Measurements from ENCODE around the gene AKAP1. TPM values are rescaled to one million over a fixed set of nuclear protein-coding genes. Genes with fewer than 3 reads are reported as not detected.

Gene AKAP1
- total RNA-seq, 6 donors from 2014 or later = 51.2 to 147 (median 79.4) TPM

DNA sequence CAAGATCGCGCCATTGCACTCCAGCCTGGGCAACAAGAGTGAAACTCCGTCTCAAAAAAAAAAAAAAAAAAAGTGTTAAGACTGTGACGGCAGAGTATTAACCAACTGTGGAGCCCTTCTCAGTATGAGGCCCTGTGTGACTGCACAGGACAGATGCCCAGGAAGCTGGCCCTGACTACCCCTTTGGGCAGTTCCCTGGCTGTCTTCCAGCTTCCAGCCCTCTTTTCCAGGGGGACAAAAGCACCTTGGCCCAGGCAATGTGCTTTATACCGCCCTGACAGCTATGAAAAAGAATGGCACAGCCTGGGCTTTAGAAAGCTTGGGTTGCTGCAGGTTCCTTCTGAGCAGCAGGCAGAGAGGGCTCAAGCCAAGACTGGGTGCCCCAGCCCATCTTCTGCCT is 61.2 kb downstream of the AKAP1 start:
- TF ChIP-seq EP300 (IDR thresholded peaks at IDR 0.05) = no peak
- TF ChIP-seq, protein P1, sequence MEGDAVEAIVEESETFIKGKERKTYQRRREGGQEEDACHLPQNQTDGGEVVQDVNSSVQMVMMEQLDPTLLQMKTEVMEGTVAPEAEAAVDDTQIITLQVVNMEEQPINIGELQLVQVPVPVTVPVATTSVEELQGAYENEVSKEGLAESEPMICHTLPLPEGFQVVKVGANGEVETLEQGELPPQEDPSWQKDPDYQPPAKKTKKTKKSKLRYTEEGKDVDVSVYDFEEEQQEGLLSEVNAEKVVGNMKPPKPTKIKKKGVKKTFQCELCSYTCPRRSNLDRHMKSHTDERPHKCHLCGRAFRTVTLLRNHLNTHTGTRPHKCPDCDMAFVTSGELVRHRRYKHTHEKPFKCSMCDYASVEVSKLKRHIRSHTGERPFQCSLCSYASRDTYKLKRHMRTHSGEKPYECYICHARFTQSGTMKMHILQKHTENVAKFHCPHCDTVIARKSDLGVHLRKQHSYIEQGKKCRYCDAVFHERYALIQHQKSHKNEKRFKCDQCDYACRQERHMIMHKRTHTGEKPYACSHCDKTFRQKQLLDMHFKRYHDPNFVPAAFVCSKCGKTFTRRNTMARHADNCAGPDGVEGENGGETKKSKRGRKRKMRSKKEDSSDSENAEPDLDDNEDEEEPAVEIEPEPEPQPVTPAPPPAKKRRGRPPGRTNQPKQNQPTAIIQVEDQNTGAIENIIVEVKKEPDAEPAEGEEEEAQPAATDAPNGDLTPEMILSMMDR (IDR thresholded peaks at IDR 0.05) = no peak
- no peak for TF ChIP-seq POLR2A (IDR thresholded peaks at IDR 0.05)
- TF ChIP-seq POLR2AphosphoS5 (IDR thresholded peaks at IDR 0.05) = no peak
- WGBS, 2 donors = 87 to 89% methylated on average over 4 to 5 of the region's 5 CpGs
- no peak for ATAC-seq (ENCODE audit: low FRiP score in 2 of 2)

DNA sequence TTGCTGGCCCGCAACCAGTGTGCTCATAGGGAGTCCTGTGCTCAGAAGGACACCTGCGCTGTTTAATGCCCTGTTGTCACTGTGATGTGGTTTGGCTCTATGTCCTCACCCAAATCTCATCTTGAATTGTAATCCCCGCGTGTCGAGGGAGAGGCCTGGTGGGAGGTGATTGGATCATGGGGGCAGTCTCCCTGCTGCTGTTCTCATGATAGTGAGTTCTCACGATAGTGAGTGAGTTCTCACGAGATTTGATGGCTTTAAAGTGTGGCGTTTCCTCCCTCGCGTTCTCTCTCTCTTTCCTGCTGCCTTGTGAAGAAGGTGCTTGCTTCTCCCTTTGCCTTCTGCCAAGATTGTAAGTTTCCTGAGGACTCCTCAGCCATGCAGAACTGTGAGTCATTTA is 66.8 kb downstream of the AKAP1 start:
- Histone ChIP-seq H3K9me3 (no peaks in the 10 kb centered on the region), H3K4me3 (no peak overlapping the region), H3K27ac (no peak overlapping the region), H3K4me1 (no peaks in the 10 kb centered on the region), H3K36me3 (no peaks in the 10 kb centered on the region), H3K27me3 (no peaks in the 10 kb centered on the region)
- 82 to 87% methylated on average over 10 of the region's 10 CpGs for WGBS, 2 donors
- ATAC-seq (ENCODE audit: low FRiP score in 2 of 2) (no peak), DNase-seq (peak in 1 of 2 donors; percentile 9)
- no peak for TF ChIP-seq POLR2A (IDR thresholded peaks at IDR 0.05)
- no peak for TF ChIP-seq POLR2AphosphoS5 (IDR thresholded peaks at IDR 0.05)
- TF ChIP-seq, protein P1 (IDR thresholded peaks at IDR 0.05) = no peak
- TF ChIP-seq EP300 (IDR thresholded peaks at IDR 0.05) = no peak

More for the DNA sequence above, 61.2 kb downstream of the AKAP1 start:
- Histone ChIP-seq H3K9me3 (no peaks in the 10 kb centered on the region), H3K4me1 (no peaks in the 10 kb centered on the region), H3K27me3 (no peaks in the 10 kb centered on the region), H3K36me3 (no peaks in the 10 kb centered on the region), H3K4me3 (no peak overlapping the region), H3K27ac (no peak overlapping the region)
- DNase-seq = no peak

DNA sequence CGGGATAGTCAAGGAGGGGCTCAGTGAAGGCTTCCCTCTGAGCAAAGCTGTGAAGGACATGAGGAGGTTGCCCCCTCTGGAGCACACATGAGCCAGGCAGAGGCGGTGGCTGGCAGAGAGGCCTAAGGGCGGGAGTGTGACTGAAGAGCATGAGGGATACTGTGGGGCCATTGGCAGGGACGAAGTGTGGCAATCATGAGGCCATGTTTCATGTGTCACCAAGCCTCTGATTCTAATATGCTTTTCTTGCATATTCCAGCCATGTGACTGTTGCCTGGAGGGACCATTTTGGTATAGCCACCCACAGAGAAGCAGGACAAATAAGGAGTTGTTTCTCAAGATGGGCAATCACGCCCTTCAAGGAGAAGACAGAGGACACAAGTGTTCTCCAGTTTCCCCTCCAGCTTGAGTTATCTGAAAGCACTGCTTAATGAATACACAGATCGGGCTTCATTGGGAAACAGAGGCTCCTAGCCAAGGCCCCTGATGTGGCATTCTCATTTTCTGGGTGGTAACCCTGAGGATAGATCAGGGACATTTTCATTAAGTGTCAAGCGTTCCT is 68.0 kb downstream of the AKAP1 start:
- no peaks in the 10 kb centered on the region for H3K27me3 ChIP-seq
- H3K27ac ChIP-seq = no peak overlapping the region
- H3K9me3 ChIP-seq = no peaks in the 10 kb centered on the region
- H3K4me1 ChIP-seq = no peaks in the 10 kb centered on the region
- TF ChIP-seq, protein P1 (IDR thresholded peaks at IDR 0.05) = no peak
- H3K4me3 ChIP-seq = no peak overlapping the region
- no peak for DNase-seq
- ATAC-seq (ENCODE audit: low FRiP score in 2 of 2) = no peak
- no peaks in the 10 kb centered on the region for H3K36me3 ChIP-seq
- WGBS, 2 donors = 84 to 87% methylated on average over 7 of the region's 7 CpGs

DNA sequence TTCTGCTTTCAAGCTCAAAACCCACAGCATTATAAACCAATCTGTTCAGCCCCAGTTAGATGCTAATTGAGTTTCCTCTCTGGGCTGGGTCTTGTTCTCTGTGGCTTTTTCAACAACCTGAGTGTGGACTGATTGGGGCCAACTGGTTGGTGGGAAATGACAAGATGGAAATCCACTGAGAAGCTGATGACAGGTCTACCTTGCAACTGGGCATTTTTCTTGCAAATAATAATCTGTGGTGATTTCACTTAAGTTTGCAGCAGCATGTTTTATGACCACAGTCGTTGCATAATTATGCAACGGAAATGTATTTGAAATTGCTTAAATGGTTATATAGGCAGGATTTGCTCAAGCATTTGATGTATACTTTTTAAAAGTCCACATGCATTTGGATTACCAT is 69.9 kb downstream of the AKAP1 start:
- no peak for TF ChIP-seq POLR2A (IDR thresholded peaks at IDR 0.05)
- TF ChIP-seq, protein P1 (IDR thresholded peaks at IDR 0.05) = no peak
- no peak for TF ChIP-seq POLR2AphosphoS5 (IDR thresholded peaks at IDR 0.05)
- TF ChIP-seq EP300 (IDR thresholded peaks at IDR 0.05) = no peak
- ATAC-seq (ENCODE audit: low FRiP score in 2 of 2) = no peak
- H3K4me1 ChIP-seq = no peaks in the 10 kb centered on the region
- H3K27ac ChIP-seq = no peak overlapping the region
- no peak overlapping the region for H3K4me3 ChIP-seq
- DNase-seq = no peak
- H3K9me3 ChIP-seq = no peaks in the 10 kb centered on the region
- no peaks in the 10 kb centered on the region for H3K27me3 ChIP-seq
- WGBS, 2 donors = 62 to 64% methylated on average over 2 of the region's 2 CpGs
- H3K36me3 ChIP-seq = no peaks in the 10 kb centered on the region

DNA sequence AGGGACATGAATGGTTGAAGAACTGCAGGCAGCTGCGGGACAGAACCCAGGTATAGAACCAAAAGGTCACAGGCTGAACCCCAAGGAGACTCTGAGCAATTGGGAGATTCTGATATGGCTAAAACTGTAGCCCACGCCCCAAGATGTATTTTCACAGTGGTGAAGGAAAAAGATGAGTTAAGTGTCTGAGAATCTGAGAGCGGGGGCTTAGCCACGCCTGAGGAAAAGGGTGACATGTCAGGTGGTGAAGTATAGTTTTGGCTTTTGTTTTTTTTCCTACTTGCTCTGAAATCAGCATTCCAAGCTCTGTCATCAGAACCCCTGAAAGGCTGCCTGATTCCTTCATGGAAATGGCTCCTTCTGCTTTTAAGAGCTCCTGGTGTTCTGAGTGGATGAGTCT is 73.3 kb downstream of the AKAP1 start:
- H3K27ac ChIP-seq = no peak overlapping the region
- no peak for ATAC-seq (ENCODE audit: low FRiP score in 2 of 2)
- H3K4me3 ChIP-seq = no peak overlapping the region
- H3K36me3 ChIP-seq = no peaks in the 10 kb centered on the region
- TF ChIP-seq EP300 (IDR thresholded peaks at IDR 0.05) (no peak), POLR2AphosphoS5 (IDR thresholded peaks at IDR 0.05) (no peak), POLR2A (IDR thresholded peaks at IDR 0.05) (no peak)
- TF ChIP-seq, protein P1 (IDR thresholded peaks at IDR 0.05) = no peak
- DNase-seq = no peak
- H3K9me3 ChIP-seq = no peaks in the 10 kb centered on the region
- 80 to 90% methylated on average over 4 of the region's 4 CpGs for WGBS, 2 donors
- H3K27me3 ChIP-seq = no peaks in the 10 kb centered on the region
- H3K4me1 ChIP-seq = no peaks in the 10 kb centered on the region

Data from upper lobe of left lung (tissue), 6 donors.